ENCODE measurements around the gene PRKAR1B.

Gene PRKAR1B

DNA sequence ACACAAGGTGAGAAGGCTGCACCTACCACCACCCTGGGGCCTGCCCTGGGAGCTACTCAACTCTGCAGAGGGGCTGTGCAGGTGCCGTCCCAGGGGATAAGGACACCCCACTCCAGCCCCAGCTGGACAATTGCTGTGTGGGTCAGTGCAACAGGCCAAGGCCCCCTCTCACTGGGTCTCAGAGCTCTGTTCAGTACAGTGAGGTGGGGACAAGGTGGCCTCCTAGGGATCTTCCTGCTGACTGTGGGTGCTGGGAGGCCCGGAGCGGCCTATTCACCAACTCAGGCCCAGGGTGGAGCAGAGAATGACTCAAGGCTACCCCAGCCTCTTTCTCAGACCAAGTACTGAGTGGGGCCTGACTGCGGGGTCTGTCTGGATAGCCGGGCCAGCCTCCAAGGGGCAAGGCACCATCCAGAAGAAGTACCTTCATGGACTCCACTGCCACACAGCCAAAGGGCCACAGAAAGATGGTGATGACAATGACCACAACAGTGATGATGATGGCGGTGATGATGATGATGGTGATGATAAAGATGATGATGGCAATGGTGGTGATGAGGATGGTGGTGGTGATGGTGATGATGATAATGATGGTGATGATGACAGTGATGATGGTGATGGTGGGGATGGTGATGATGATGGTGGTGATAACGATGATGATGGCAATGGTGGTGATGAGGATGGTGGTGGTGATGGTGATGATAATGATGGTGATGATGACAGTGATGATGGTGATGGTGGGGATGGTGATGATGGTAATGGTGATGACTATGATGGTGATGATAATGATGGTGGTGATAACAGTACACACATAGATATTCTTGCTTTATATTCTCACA lies 60.4 kb downstream of the PRKAR1B start:
- Histone ChIP-seq H4K91ac (ENCODE audit: low read depth, low read length, poor library complexity) (no peak overlapping the region), H3K14ac (ENCODE audit: low read length) (peak overlapping the region; percentile 82), H3K27me3 (ENCODE audit: control insufficient read depth in 3 of 3, insufficient read depth in 3 of 3, low read depth in 1 of 3, low read length in 3 of 3) (no peaks in the 10 kb centered on the region), H3K79me1 (ENCODE audit: low read depth, low read length) (peaks cover 7% of the 10 kb centered on the region), H3K36me3 (replicated peaks in 1 of 2; ENCODE audit: control insufficient read depth in 2 of 2, insufficient read depth in 2 of 2, low read length in 2 of 2) (peaks cover 0 to 4% of the 10 kb centered on the region in 2 donors), H3K4ac (ENCODE audit: low read length) (no peak overlapping the region), H2AK5ac (ENCODE audit: low read depth, low read length) (no peak overlapping the region), H2BK120ac (ENCODE audit: low read depth, low read length) (no peak overlapping the region), H3K4me3 (ENCODE audit: low read length in 2 of 2) (no peak overlapping the region), H4K8ac (ENCODE audit: low read depth, low read length) (no peak overlapping the region), H3K27ac (replicated peaks; ENCODE audit: low read length) (no peak overlapping the region), H2BK15ac (ENCODE audit: low read length) (no peak overlapping the region), H2BK5ac (ENCODE audit: low read length) (no peak overlapping the region), H2BK12ac (ENCODE audit: low read length) (no peak overlapping the region), H3K23ac (ENCODE audit: low read depth, low read length, poor library complexity) (no peak overlapping the region), H3K18ac (ENCODE audit: low read length) (no peak overlapping the region), H3K4me1 (ENCODE audit: control insufficient read depth in 2 of 2, insufficient read depth in 1 of 2, low read depth in 1 of 2, low read length in 2 of 2) (peaks cover 5 to 15% of the 10 kb centered on the region in 2 donors), H3K9me3 (replicated peaks in 1 of 2; ENCODE audit: control insufficient read depth in 2 of 2, insufficient read depth in 1 of 2, low read depth in 1 of 2, low read length in 2 of 2) (peaks cover 0 to 3% of the 10 kb centered on the region in 2 donors), H3K4me2 (ENCODE audit: insufficient read depth, low read length, poor library complexity, severe bottlenecking) (no peak overlapping the region), H2AFZ (ENCODE audit: low read length) (no peak overlapping the region), H3K9ac (ENCODE audit: low read depth, low read length, poor library complexity) (peak overlapping the region; percentile 44)
- no CpG with 5 or more reads among the region's 7 CpGs for WGBS, 2 donors (ENCODE audit: extremely low coverage in 2 of 2, insufficient read length in 2 of 2, insufficient replicate concordance in 1 of 2)
- no peak for DNase-seq (ENCODE audit: low spot score)

DNA sequence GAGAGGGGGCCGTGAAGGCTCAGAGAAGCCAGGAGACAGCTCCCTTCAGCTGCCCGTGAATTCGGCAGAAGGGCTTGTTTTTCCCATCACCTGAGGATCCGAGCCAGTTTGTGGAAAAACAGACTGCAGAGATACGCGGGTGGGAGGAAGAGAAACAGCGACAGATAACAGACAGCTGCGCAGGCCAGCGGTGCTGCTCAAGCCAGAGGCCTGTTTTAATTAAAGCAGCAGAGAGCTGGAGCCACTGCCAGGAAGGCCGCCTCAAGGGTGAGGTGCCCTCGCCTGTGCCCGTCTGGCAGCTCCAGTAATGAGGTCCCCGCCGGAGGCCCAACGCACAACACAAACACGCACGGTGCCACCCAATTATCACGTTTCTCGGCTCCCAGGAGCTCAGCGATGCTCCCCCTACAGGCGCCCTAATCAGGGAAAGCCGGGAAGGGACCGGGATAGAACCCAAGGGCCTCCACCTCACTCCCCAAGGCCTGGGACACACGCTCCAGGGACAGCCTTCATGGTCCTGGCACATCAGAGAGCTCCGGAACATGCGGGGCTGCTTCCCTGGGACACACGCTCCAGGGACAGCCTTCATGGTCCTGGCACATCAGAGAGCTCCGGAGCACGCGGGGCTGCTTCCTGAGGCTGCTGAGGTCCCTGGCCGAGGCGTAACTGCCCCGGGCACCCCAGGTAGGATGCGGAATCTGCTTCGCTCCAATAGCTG lies 61.2 kb downstream of the PRKAR1B start:
- Histone ChIP-seq H3K27ac (replicated peaks; ENCODE audit: low read length) (no peak overlapping the region), H3K4me3 (ENCODE audit: low read length in 2 of 2) (no peak overlapping the region), H2BK120ac (ENCODE audit: low read depth, low read length) (no peak overlapping the region), H3K4me2 (ENCODE audit: insufficient read depth, low read length, poor library complexity, severe bottlenecking) (no peak overlapping the region), H2BK12ac (ENCODE audit: low read length) (no peak overlapping the region), H2BK5ac (ENCODE audit: low read length) (peak overlapping the region; percentile 29), H4K91ac (ENCODE audit: low read depth, low read length, poor library complexity) (no peak overlapping the region), H2AK5ac (ENCODE audit: low read depth, low read length) (no peak overlapping the region), H3K14ac (ENCODE audit: low read length) (peak overlapping the region; percentile 82), H3K27me3 (ENCODE audit: control insufficient read depth in 3 of 3, insufficient read depth in 3 of 3, low read depth in 1 of 3, low read length in 3 of 3) (no peaks in the 10 kb centered on the region), H3K4me1 (ENCODE audit: control insufficient read depth in 2 of 2, insufficient read depth in 1 of 2, low read depth in 1 of 2, low read length in 2 of 2) (peaks cover 5 to 15% of the 10 kb centered on the region in 2 donors), H2AFZ (ENCODE audit: low read length) (peak overlapping the region; percentile 69), H3K9me3 (replicated peaks in 1 of 2; ENCODE audit: control insufficient read depth in 2 of 2, insufficient read depth in 1 of 2, low read depth in 1 of 2, low read length in 2 of 2) (peaks cover 0 to 2% of the 10 kb centered on the region in 2 donors), H3K4ac (ENCODE audit: low read length) (no peak overlapping the region), H3K23ac (ENCODE audit: low read depth, low read length, poor library complexity) (no peak overlapping the region), H2BK15ac (ENCODE audit: low read length) (no peak overlapping the region), H3K18ac (ENCODE audit: low read length) (peak overlapping the region; percentile 71), H3K9ac (ENCODE audit: low read depth, low read length, poor library complexity) (peak overlapping the region; percentile 44), H3K36me3 (replicated peaks in 1 of 2; ENCODE audit: control insufficient read depth in 2 of 2, insufficient read depth in 2 of 2, low read length in 2 of 2) (peaks cover 0 to 2% of the 10 kb centered on the region in 2 donors), H3K79me1 (ENCODE audit: low read depth, low read length) (peaks cover 5% of the 10 kb centered on the region), H4K8ac (ENCODE audit: low read depth, low read length) (no peak overlapping the region)
- no CpG with 5 or more reads among the region's 35 CpGs for WGBS, 2 donors (ENCODE audit: extremely low coverage in 2 of 2, insufficient read length in 2 of 2, insufficient replicate concordance in 1 of 2)
- no peak for DNase-seq (ENCODE audit: low spot score)

DNA sequence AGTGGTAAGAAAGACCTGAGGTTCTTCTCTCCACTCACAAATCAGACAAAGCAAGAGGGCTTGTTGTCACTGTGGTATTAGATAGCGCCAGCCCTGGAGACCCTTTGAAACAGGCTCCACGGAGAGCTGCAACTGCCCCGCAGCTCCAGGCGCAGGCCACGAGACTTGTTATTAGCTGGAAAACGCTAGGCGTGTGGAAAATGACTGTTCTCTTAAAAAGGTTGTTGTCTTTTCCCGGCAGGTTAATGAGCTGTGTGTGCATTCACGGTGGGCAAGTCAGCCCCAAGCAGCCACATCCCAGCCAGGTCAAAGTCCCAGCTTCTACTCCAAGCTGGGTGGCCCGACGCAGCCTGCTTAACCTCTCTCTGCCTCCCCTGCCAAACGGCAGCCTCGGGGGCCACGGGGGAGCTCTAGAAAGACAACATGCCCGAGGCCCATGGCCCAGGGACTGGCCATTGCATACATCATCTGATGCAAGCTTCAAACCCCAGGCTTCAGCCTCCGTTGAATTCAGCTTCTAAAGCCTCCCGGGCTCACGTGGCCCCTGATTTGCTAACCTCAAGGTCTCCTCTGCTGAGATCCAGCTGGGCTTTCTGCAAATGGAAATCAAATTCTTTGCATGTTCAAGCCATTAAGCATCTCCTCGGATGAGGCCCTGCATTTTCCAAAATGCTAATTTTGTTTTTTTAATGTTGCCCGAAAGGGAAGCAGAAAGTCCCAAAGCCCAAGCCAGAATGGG lies 61.9 kb downstream of the PRKAR1B start:
- H2BK120ac ChIP-seq (ENCODE audit: low read depth, low read length) = no peak overlapping the region
- H3K4me3 ChIP-seq (ENCODE audit: low read length in 2 of 2) = no peak overlapping the region
- no CpG with 5 or more reads among the region's 20 CpGs for WGBS, 2 donors (ENCODE audit: extremely low coverage in 2 of 2, insufficient read length in 2 of 2, insufficient replicate concordance in 1 of 2)
- no peak overlapping the region for H2BK12ac ChIP-seq (ENCODE audit: low read length)
- peaks cover 5 to 15% of the 10 kb centered on the region in 2 donors for H3K4me1 ChIP-seq (ENCODE audit: control insufficient read depth in 2 of 2, insufficient read depth in 1 of 2, low read depth in 1 of 2, low read length in 2 of 2)
- H2AFZ ChIP-seq (ENCODE audit: low read length) = peak overlapping the region; percentile 69
- H2AK5ac ChIP-seq (ENCODE audit: low read depth, low read length) = no peak overlapping the region
- no peaks in the 10 kb centered on the region for H3K27me3 ChIP-seq (ENCODE audit: control insufficient read depth in 3 of 3, insufficient read depth in 3 of 3, low read depth in 1 of 3, low read length in 3 of 3)
- H3K4me2 ChIP-seq (ENCODE audit: insufficient read depth, low read length, poor library complexity, severe bottlenecking) = no peak overlapping the region
- H3K14ac ChIP-seq (ENCODE audit: low read length) = no peak overlapping the region
- H3K36me3 ChIP-seq (replicated peaks in 1 of 2; ENCODE audit: control insufficient read depth in 2 of 2, insufficient read depth in 2 of 2, low read length in 2 of 2) = peaks cover 0 to 1% of the 10 kb centered on the region in 2 donors
- no peak overlapping the region for H3K9ac ChIP-seq (ENCODE audit: low read depth, low read length, poor library complexity)
- H2BK15ac ChIP-seq (ENCODE audit: low read length) = no peak overlapping the region
- H2BK5ac ChIP-seq (ENCODE audit: low read length) = no peak overlapping the region
- peaks cover 0 to 2% of the 10 kb centered on the region in 2 donors for H3K9me3 ChIP-seq (replicated peaks in 1 of 2; ENCODE audit: control insufficient read depth in 2 of 2, insufficient read depth in 1 of 2, low read depth in 1 of 2, low read length in 2 of 2)
- H3K23ac ChIP-seq (ENCODE audit: low read depth, low read length, poor library complexity) = peak overlapping the region; percentile 80
- H3K27ac ChIP-seq (replicated peaks; ENCODE audit: low read length) = no peak overlapping the region
- H3K79me1 ChIP-seq (ENCODE audit: low read depth, low read length) = peaks cover 5% of the 10 kb centered on the region
- H4K8ac ChIP-seq (ENCODE audit: low read depth, low read length) = no peak overlapping the region
- no peak overlapping the region for H3K4ac ChIP-seq (ENCODE audit: low read length)
- no peak overlapping the region for H4K91ac ChIP-seq (ENCODE audit: low read depth, low read length, poor library complexity)
- DNase-seq (ENCODE audit: low spot score) = no peak
- no peak overlapping the region for H3K18ac ChIP-seq (ENCODE audit: low read length)

Data from neuronal stem cell (in vitro differentiated cells).